ENCODE measurements around the gene PDE6B.

PDE6B gene

GRCh38 chr4:579543-580175 is 45.7 kb upstream of the PDE6B start:
- no peak for TF ChIP-seq CTCF (IDR thresholded peaks at IDR 0.05; ENCODE audit: low read depth, low read length)
- H3K4me3 ChIP-seq (ENCODE audit: low read depth, low read length), result no peak overlapping the region

GRCh38 chr4:581181-581580 is 44.2 kb upstream of the PDE6B start:
- no peak for TF ChIP-seq CTCF (IDR thresholded peaks at IDR 0.05; ENCODE audit: low read depth, low read length)
- H3K4me3 ChIP-seq (ENCODE audit: low read depth, low read length), result no peak overlapping the region

GRCh38 chr4:581753-582361 is 43.5 kb upstream of the PDE6B start:
- no peak overlapping the region for H3K4me3 ChIP-seq (ENCODE audit: low read depth, low read length)
- no peak for TF ChIP-seq CTCF (IDR thresholded peaks at IDR 0.05; ENCODE audit: low read depth, low read length)

GRCh38 chr4:583820-584219 is 41.6 kb upstream of the PDE6B start:
- TF ChIP-seq CTCF (IDR thresholded peaks at IDR 0.05; ENCODE audit: low read depth, low read length), result no peak
- no peak overlapping the region for H3K4me3 ChIP-seq (ENCODE audit: low read depth, low read length)

- H3K4me3 ChIP-seq (ENCODE audit: low read depth, low read length), result no peak overlapping the region
- no peak for TF ChIP-seq CTCF (IDR thresholded peaks at IDR 0.05; ENCODE audit: low read depth, low read length)
Measured at GRCh38 chr4:587671-588350, 37.6 kb upstream of the PDE6B start.

- no peak for TF ChIP-seq CTCF (IDR thresholded peaks at IDR 0.05; ENCODE audit: low read depth, low read length)
- H3K4me3 ChIP-seq (ENCODE audit: low read depth, low read length), result no peak overlapping the region
Measured at GRCh38 chr4:588351-588849, 37.0 kb upstream of the PDE6B start.

All from WI38 (cell line).